Heart right ventricle (tissue), 16 donors: ENCODE measurements around the gene DNTTIP2. TPM values are rescaled to one million over a fixed set of nuclear protein-coding genes. Genes with fewer than 3 reads are reported as not detected.
"Not testable (repeated sequence)": the region's sequence is repeated elsewhere in the genome, so short reads cannot be mapped to it uniquely, and the experiment has no call there.

Experiments used
- ATAC-seq, 8 donors: fragments of 200-7000 bp; cut with Tn5 transposase; one replicate each; pipeline ENCODE4 v1.9.1; 2020; ENCODE audit warnings: mild to moderate bottlenecking in 8 of 8, moderate library complexity in 8 of 8, moderate number of reproducible peaks in 1 of 8
- DNase-seq, 2 donors: peaks; one replicate each; pipeline ENCODE4 v3.0.0-alpha.2; 2020
- H3K27ac ChIP-seq, 10 donors: fragments of 200-600 bp; sonication (generic) in 2 of 10; one replicate each; pipeline versions ENCODE4 v1.5.0 to v1.8.0; 2020 to 2022; ENCODE audit warnings: mild to moderate bottlenecking in 3 of 10
- H3K27me3 ChIP-seq, 7 donors: fragments of 200-600 bp; one replicate each; pipeline ENCODE4 v1.8.0; 2021 to 2022; ENCODE audit warnings: mild to moderate bottlenecking in 2 of 7
- H3K36me3 ChIP-seq, 9 donors: fragments of 200-600 bp; sonication (generic) in 1 of 9; one replicate each; pipeline versions ENCODE4 v1.5.0 to v1.8.0; 2020 to 2022; ENCODE audit warnings: mild to moderate bottlenecking in 2 of 9
- H3K4me1 ChIP-seq, 9 donors: fragments of 200-600 bp; sonication (generic) in 1 of 9; one replicate each; pipeline versions ENCODE4 v1.5.0 to v1.8.0; 2020 to 2022; ENCODE audit warnings: mild to moderate bottlenecking in 4 of 9
- H3K4me3 ChIP-seq, 10 donors: fragments of 200-600 bp; sonication (generic) in 2 of 10; one replicate each; pipeline versions ENCODE4 v1.5.0 to v1.8.0; 2020 to 2022; ENCODE audit warnings: mild to moderate bottlenecking in 7 of 10, moderate library complexity in 2 of 10
- H3K9me3 ChIP-seq, 11 donors: fragments of 200-600 bp in 10 of 11; sonication (generic) in 2 of 11; one replicate each; pipeline versions ENCODE4 v1.5.0 to v1.8.0; 2013 to 2022; ENCODE audit warnings: mild to moderate bottlenecking in 2 of 11, control low read depth in 1 of 11, moderate library complexity in 1 of 11
- WGBS, 2 donors: extraction: QIAGEN DNeasy Blood & Tissue Kit; methylation state at CpG; one replicate each; pipeline ENCODE4 v1.1.7; 2013; ENCODE audit warnings: inconsistent platforms in 1 of 2; 5-methylcytosine and 5-hydroxymethylcytosine counted together
- intact Hi-C, 10 donors: fragments of 100-400 bp; cut with DNase I; formaldehyde crosslinking; loops; one replicate each; pipeline versions ENCODE4 v1.11.1 to v1.14.2; 2022
- polyA plus RNA-seq, 2 donors: library from polyadenylated mRNA; stranded (reverse); fragments of 200-250 nt; gene quantifications; one replicate each; pipeline ENCODE4 v1.2.3, GENCODE V29; 2013
- total RNA-seq, 10 donors: library from RNA; stranded (reverse); fragmentation: NEBNext Ultra II Directional in 3 of 10; extraction: Animal tissue kit (Norgen Biotek cat#: 25700) in 3 of 10; gene quantifications; one replicate each; pipeline versions ENCODE4 v1.2.1 to v1.2.4, GENCODE V29; 2021 to 2023
- TF ChIP-seq, protein P1 (sequence below), 9 donors: fragments of 200-600 bp; sonication (generic) in 2 of 9; IDR thresholded peaks; one replicate each; pipeline versions ENCODE4 v1.5.0 to v1.8.0; 2021 to 2022; ENCODE audit warnings: antibody characterized with exemption in 9 of 9, mild to moderate bottlenecking in 5 of 9, moderate library complexity in 1 of 9
- donor health status: Arrhythmogenic right ventricular cardiomyopathy.
- donor health status: ischemic (EF 13 %, LVEDD 7.1; RV severe dilation, severe dysfunction).
- donor health status: healthy with polysubstance abuse.
- donor health status: DM: no; HTN: yes; CAD: no.
- donor health status: DM: no; HTN: no; CAD: no.
- donor health status: ischemic (EF 25% LVEDD 6.9; RV normal size, moderate dysfunction).
- donor health status: ischemic (EF 25% LVEDD 5.7; RV mildly dilated, moderate dysfunction).
- donor health status: healthy.
- donor health status: DM: yes; HTN: yes; CAD: no.
- donor health status: Ischemic cardiomyopathy.
- donor health status: ischemic (EF 35%, LVEDD 5.7; RV mildly dilated, moderate dysfunction).
- donor health status: nonischemic (EF 11% LVEDD 7.7; RV severe dilation, severe dysfunction).
- donor health status: DM: yes; HTN: yes; CAD: no.
- donor health status: PGD.
- donor health status: ischemic (EF 29% LVEDD 5.4; RV normal size, mild dysfunction).
- donor health status: nonischemic (EF 23%, LVEDD 6.1; RV moderate dilation, normal function).

DNTTIP2 gene
- total and polyA plus RNA-seq, 12 donors = 33.9 to 64.7 (median 41.7) TPM

DNA sequence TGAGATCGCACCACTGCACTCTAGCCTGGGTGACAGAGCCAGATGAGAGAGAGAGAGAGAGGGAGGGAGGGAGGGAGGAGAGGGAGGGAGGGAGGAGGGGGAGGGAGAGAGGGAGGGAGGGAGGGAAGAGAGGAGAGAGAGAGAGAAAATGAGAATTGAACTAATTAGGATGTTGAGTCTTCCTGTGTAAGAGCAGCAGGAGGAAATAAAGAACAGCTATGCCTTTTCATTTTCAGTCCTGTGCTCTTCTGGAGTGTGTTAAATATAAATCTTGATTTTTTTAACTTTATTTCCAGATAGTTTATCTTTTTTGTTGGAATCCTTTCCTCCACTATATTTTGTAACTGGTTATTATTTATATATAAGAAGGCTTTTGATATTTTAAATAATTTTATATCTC lies 27.1 kb downstream of the DNTTIP2 start:
- WGBS, 2 donors = 88% methylated on average over 1 of the region's 1 CpG; no CpG with 5 or more reads in 1 of the 2 donors
- no peak for DNase-seq

DNA sequence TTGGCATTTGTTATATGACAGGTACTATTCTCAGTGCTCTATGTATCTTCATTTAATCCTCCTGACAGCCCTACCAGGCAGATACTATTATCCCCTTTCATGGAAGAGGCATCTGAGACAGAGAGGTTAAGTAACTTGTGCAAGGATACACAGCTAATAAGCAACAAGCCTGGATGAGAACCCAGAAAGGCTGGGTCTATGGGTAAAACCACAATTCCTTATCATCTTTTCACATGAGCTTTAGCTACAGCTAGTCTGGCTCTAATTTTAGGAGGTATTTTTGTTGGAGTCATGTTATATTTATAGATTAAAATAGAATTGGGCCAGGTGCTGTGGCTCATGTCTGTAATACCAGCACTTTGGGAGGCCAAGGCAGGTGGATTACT lies 27.7 kb downstream of the DNTTIP2 start:
- Histone ChIP-seq H3K4me1 (peaks cover 0 to 13% (median 8%) of the 10 kb centered on the region in 9 donors), H3K36me3 (no peaks in the 10 kb centered on the region), H3K27me3 (no peaks in the 10 kb centered on the region), H3K27ac (no peak overlapping the region), H3K9me3 (peaks cover 0 to 11% (median 0%) of the 10 kb centered on the region in 11 donors), H3K4me3 (no peak overlapping the region)
- ATAC-seq = no peak
- intact Hi-C loops = loop anchor here in 1 of 10 donors (5.0 kb wide), 1 partner anchor 544 kb away; no protein-coding TSS in a partner anchor
- TF ChIP-seq, protein P1, sequence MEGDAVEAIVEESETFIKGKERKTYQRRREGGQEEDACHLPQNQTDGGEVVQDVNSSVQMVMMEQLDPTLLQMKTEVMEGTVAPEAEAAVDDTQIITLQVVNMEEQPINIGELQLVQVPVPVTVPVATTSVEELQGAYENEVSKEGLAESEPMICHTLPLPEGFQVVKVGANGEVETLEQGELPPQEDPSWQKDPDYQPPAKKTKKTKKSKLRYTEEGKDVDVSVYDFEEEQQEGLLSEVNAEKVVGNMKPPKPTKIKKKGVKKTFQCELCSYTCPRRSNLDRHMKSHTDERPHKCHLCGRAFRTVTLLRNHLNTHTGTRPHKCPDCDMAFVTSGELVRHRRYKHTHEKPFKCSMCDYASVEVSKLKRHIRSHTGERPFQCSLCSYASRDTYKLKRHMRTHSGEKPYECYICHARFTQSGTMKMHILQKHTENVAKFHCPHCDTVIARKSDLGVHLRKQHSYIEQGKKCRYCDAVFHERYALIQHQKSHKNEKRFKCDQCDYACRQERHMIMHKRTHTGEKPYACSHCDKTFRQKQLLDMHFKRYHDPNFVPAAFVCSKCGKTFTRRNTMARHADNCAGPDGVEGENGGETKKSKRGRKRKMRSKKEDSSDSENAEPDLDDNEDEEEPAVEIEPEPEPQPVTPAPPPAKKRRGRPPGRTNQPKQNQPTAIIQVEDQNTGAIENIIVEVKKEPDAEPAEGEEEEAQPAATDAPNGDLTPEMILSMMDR (IDR thresholded peaks at IDR 0.05) = no peak
- DNase-seq = no peak

More for the DNA sequence above, 27.1 kb downstream of the DNTTIP2 start:
- H3K4me1 ChIP-seq = peaks cover 0 to 13% (median 8%) of the 10 kb centered on the region in 9 donors
- no peak overlapping the region for H3K27ac ChIP-seq
- TF ChIP-seq, protein P1 (IDR thresholded peaks at IDR 0.05) = no peak
- no peak for ATAC-seq
- H3K36me3 ChIP-seq = no peaks in the 10 kb centered on the region
- intact Hi-C loops = loop anchor here in 1 of 10 donors (5.0 kb wide), 1 partner anchor 545 kb away; no protein-coding TSS in a partner anchor
- peaks cover 0 to 11% (median 0%) of the 10 kb centered on the region in 11 donors for H3K9me3 ChIP-seq
- no peaks in the 10 kb centered on the region for H3K27me3 ChIP-seq
- no peak overlapping the region for H3K4me3 ChIP-seq

DNA sequence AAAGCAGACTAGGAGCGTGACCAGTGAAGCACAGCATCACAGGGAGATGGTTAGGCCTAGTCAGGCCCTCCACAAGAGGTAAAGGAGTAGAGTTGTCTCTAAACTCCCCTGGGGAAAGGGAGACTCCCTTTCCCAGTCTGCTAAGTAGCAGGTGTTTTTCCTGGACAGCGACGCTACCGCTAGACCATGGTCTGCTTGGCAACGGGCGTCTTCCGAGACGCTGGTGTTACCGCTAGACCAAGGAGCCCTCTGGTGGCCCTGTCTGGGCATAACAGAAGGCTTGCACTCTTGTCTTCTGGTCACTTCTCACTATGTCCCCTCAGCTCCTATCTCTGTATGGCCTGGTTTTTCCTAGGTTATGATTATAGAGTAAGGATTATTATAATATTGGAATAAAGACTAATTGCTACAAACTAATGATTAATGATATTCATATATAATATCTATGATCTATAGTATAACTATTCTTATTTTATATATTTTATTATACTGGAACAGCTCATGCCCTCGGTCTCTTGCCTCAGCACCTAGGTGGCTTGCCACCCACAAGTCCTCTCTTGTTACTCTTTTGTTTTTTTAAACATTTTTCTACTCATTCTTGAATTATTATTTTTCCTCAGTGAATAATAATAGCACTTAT lies 28.2 kb downstream of the DNTTIP2 start:
- TF ChIP-seq, protein P1 (IDR thresholded peaks at IDR 0.05) = peak; percentile 55 to 83 (median 74)
- DNase-seq = peak; percentile 52 to 76
- not testable (repeated sequence) for H3K36me3 ChIP-seq, H3K27me3 ChIP-seq, H3K4me3 ChIP-seq, ATAC-seq, H3K27ac ChIP-seq
- intact Hi-C loops = loop anchor here in 1 of 10 donors (5.0 kb wide), 1 partner anchor 544 kb away; no protein-coding TSS in a partner anchor
- Histone ChIP-seq H3K9me3 (peaks cover 0 to 11% (median 0%) of the 10 kb centered on the region in 11 donors), H3K4me1 (peaks cover 0 to 16% (median 10%) of the 10 kb centered on the region in 9 donors)
- WGBS, 2 donors = 26 to 28% methylated on average over 10 of the region's 10 CpGs

DNA sequence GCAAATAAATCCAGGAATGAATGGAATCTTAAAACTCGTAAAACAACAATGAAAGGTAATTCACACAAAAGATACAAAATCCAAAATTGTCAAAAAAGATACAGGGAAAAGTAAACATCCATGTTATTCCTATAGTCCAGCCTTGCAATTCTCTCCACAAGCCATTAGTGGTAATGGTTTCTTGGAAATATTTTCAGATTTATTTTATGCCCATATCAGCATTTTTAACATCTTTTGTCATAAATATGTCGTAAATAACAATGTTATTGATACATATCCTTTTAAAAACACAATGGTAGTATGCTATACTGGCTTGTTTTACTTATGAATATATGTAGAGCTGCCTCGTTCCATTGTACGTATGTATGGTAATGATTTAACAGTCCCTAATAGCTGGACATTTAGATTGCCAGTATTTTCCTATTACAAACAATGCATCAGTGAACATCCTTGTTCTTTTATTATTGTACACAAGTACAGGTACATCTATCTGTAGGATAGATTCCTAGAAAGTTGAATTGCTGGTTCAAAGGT lies 30.6 kb downstream of the DNTTIP2 start:
- Histone ChIP-seq H3K27ac (peak overlapping the region; percentile 86 to 98 (median 96)), H3K27me3 (no peaks in the 10 kb centered on the region), H3K36me3 (no peaks in the 10 kb centered on the region), H3K4me3 (peak overlapping the region; percentile 69 to 93 (median 86)), H3K9me3 (peaks cover 0 to 7% (median 0%) of the 10 kb centered on the region in 11 donors), H3K4me1 (peaks cover 4 to 39% (median 31%) of the 10 kb centered on the region in 9 donors)
- DNase-seq = no peak
- intact Hi-C loops = loop anchor here (5.0 to 10.0 kb wide), 10 partner anchors 214 to 546 kb away; partner anchors contain the start of genes DR1 (in 2 of the 10) and FNBP1L (in 2 of the 10)
- 67 to 71% methylated on average over 4 of the region's 4 CpGs for WGBS, 2 donors
- TF ChIP-seq, protein P1 (IDR thresholded peaks at IDR 0.05) = no peak
- ATAC-seq = no peak
